Measurements from ENCODE around the gene PLEKHD1.

GRCh38 chr14:69542311-69542710 lies 57.8 kb downstream of the PLEKHD1 start:
- TF ChIP-seq CTCF (conservative IDR thresholded peaks at IDR 0.05 in 1 of 2, IDR thresholded peaks at IDR 0.05 in 1 of 2; ENCODE audit: extremely low read depth in 1 of 2, insufficient read depth in 1 of 2, low read depth in 1 of 2, low read length in 2 of 2) (no peak), EZH2 (IDR thresholded peaks at IDR 0.05; ENCODE audit: borderline replicate concordance, low read length) (no peak)

Measured in mammary epithelial cell (primary cell).